G401 (cell line): ENCODE measurements around the gene OR51B2. TPM values are rescaled to one million over a fixed set of nuclear protein-coding genes. Genes with fewer than 3 reads are reported as not detected.
"Not testable (repeated sequence)": the region's sequence is repeated elsewhere in the genome, so short reads cannot be mapped to it uniquely, and the experiment has no call there.

ENCODE experiments used
- DNase-seq: peaks from one replicate; pipeline ENCODE4 v3.0.0-alpha.2; 2015; ENCODE audit warnings: low spot score
- in situ Hi-C: cut with HindIII; loops from 2 replicates; pipeline ENCODE4 v1.10.0; 2016; ENCODE audit warnings: low sequenced_read_pairs, mixed read lengths
- total RNA-seq: library from RNA; depleted of rRNA; stranded (reverse); fragments of >200 nt; shearing (Covaris generic); gene quantifications from 2 replicates; pipeline ENCODE4 v1.2.3, GENCODE V29; 2014

The OR51B2 gene
- total RNA-seq, 1 experiment from 2014 or later = not detected

- in situ Hi-C loops = no loop called here
- DNase-seq = no peak
Measured at GRCh38 chr11:5335170-5335569, 11.1 kb upstream of the OR51B2 start.

- in situ Hi-C loops = no loop called here
- DNase-seq = no peak
Measured at GRCh38 chr11:5317292-5317691, 6.8 kb downstream of the OR51B2 start.

DNA sequence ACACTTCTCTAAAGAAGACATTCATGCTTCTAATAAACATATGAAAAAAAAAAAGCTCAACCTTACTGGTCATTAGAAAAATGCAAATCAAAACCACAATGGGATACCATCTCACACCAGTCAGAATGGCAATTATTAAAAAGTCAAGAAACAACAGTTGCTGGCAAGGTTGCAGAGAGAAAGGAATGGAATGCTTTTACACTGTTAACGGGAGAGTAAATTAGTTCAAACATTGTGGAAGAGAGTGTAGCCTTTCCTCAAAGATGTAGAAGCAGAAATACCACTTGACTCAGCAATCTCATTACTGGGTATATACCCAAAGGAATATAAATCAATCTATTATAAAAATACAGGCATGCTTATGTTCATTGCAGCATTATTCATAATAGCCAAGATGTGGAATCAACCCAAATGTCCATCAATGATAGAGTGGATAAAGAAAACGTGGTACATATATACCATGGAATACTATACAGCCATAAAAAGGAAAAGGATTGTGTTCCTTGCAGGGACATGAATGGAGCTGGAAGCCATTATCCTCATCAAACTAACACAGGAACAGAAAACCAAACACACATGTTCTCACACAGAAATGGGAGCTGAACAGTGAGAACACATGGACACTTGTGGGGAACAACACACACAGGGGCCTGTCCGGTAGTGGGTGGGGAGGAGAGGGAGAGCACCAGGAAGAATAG, 10.6 kb downstream of the OR51B2 start:
- in situ Hi-C loops, DNase-seq: not testable (repeated sequence)

DNA sequence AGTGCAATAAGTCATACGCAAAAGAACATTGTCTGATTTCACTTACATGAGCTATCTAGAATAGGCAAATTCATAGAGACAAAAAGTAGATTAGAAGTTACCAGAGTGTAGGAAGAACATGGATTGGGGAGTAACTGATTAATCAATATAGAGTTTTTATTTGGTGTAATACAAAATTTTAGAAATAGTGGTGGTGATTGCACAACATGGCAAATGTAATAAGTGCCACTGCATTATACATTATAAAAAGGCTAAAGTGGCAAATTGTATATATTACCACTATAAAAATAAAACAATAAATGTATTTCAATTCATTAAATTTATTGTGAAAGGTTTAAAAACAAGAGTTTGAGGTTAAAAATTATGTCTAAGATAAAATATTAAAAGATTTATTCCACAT, 13.7 kb downstream of the OR51B2 start:
- in situ Hi-C loops = no loop called here
- DNase-seq = no peak

GRCh38 chr11:5307256-5308019, 16.7 kb downstream of the OR51B2 start:
- in situ Hi-C loops = no loop called here
- no peak for DNase-seq

DNA sequence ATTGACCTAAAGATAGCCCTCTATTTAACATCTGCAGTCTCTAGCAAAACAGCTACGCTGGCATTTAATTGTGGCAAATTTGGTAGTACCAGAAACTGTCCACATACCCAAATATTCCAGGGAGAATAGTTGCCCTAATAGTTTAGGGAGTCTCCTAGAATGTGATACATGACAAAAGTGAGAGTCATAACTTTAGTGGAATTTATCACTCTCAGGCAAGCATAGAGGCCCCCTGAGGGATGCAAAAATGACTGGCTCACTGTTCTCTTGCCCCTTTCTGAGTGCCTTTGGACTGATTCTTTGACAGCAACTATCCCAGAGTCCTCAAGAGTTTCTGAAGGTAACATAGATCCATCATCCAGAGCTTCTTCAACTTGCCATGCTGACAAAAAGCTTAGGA, 20.1 kb downstream of the OR51B2 start:
- no peak for DNase-seq
- in situ Hi-C loops = no loop called here

DNA sequence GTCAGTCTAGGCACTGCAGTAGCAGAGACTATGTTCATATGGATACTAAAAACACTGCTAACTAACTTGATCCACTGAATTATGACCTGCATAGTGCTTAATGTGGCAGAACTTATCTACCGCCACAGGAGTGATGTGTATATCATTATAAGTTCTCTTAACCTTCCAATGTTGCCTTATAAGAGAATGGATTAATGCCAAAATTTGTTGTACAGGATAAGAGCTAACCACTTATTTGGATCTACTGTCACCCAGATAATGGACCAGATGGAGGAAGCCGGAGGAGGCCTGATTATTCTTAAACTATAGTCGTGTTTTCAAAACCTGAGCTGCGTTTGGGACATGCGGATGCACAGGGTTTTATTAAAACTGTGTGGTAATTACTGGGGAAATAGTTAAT, 20.5 kb downstream of the OR51B2 start:
- in situ Hi-C loops = no loop called here

GRCh38 chr11:5301846-5302245, 22.3 kb downstream of the OR51B2 start, which contains the start of gene OR51B4:
OR51B4 (minus strand) TSS chr11:5301946; CDS start chr11:5301946, 0 bp downstream.
- in situ Hi-C loops = no loop called here

More for the DNA sequence above, 20.5 kb downstream of the OR51B2 start:
- DNase-seq = peak; percentile 46

GRCh38 chr11:5300251-5300650, 23.8 kb downstream of the OR51B2 start:
- DNase-seq = no peak
- in situ Hi-C loops = no loop called here

More at GRCh38 chr11:5301846-5302245, 22.3 kb downstream of the OR51B2 start, which contains the start of gene OR51B4:
- no peak for DNase-seq

- DNase-seq = no peak
- in situ Hi-C loops = no loop called here
Measured at GRCh38 chr11:5298451-5298850, 25.6 kb downstream of the OR51B2 start.

DNA sequence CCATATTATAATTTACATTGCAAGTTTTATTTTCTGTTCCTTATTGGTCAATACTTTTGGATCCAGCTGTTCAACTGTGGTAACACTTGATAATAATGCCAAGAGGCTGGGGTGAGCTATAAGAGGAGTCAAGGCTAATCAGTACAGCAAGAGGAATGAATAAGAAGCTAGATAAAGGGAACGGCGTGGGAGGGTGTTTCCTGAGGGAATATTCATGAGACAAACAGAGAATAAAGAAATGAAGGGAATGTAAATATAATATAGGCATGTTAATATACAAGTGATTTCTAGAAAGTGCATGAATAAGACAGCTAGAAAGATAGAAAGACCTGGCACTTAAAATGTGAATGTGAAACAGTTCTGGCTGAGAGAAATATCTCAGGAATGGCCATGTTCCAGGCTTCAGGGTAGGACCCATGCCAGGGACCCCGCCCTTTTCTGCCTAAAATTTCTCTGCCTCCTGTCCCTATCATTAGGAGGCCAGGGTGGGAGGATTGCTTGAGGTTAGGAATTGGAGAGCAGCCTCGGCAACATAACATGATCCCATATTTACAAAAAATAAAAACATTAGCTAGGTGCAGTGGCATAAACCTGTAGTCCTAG, 26.3 kb downstream of the OR51B2 start:
- in situ Hi-C loops = no loop called here
- DNase-seq = no peak

DNA sequence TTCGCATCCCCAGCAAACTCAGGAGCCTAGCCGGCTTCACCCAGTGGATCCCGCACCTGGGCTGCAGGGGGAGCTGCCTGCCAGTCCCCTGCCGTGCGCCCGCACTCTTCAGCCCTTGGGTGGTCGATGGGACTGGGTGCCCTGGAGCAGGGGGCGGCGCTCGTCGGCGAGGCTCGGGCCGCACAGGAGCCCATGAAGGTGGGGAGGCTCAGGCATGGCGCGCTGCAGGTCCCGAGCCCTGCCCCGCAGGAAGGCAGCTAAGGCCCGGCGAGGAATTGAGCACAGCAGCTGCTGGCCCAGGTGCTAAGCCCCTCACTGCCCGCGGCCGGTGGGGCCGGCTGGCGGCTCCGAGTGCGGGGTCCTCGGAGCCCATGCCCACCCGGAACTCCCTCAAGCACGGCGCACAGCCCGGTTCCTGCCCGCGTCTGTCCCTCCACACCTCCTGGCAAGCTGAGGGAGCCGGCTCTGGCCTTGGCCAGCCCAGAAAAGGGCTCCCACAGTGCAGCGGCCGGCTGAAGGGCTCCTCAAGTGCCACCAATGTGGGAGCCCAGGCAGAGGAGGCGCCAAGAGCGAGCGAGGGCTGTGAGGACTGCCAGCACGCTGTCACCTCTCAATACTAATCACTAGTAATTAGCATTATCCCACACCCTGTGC, 29.6 kb downstream of the OR51B2 start:
- DNase-seq, in situ Hi-C loops: not testable (repeated sequence)

DNA sequence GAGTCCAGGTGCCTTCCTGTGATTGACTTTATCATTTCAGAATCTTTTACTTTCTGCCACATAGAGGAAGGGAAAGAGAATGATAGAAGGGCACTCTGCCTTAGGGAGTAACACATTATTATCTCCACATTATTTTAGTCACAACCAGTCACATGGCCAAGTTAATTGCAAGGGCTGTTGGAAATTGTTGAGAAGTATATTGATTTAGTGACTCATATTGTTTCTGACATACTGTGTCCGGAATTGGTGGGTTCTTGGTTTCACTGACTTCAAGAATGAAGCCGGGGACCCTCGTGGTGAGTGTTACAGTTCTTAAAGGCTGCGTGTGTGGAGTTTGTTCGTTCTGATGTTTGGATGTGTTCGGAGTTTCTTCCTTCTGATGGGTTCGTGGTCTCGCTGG, 31.1 kb downstream of the OR51B2 start:
- in situ Hi-C loops = no loop called here
- DNase-seq = no peak

DNA sequence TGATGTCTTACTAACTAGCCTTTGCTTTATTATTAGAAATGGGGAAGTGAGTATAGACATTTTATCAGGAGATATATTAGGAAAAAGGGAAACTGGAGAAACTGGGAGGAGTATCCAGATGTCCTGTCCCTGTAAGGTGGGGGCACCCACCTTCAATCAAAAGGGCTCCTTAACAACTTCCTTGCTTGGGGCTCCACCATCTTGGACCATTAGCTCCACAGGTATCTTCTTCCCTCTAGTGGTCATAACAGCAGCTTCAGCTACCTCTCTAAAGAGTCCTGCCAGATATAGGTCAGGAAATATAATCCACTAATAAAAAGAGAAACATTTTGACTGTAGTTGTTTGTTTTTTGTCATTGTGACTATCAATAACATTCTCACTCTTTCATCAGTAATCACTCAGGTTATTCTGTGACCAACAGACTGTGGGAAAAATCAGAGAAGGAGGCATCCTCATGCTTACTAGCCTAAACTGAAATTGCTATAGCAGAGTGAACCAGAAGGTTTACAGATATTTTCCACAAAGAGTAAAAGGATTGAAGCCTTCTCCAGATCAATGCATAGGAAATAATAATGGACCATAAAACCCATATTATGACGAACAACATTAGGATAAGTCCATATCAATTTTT, 32.8 kb downstream of the OR51B2 start:
- in situ Hi-C loops = no loop called here
- no peak for DNase-seq

DNA sequence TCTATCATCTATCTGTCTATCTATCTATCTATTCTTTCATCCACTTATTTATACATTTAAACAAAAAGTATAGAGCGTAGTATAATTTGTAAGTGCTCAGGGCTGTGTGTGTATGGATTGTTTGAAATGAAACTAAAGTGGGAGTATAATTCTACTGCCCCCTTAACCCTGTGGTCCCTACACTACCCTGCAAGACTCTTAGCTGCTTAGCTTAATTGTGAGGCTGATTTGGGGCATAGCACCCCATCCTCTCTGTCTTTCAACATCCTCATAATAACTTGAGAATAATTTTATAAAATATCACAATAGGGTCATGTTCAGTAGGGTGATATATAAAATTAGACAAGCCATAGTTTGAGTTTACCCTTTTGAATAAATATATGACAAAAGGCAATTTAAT, 34.0 kb downstream of the OR51B2 start:
- in situ Hi-C loops = no loop called here
- no peak for DNase-seq

DNA sequence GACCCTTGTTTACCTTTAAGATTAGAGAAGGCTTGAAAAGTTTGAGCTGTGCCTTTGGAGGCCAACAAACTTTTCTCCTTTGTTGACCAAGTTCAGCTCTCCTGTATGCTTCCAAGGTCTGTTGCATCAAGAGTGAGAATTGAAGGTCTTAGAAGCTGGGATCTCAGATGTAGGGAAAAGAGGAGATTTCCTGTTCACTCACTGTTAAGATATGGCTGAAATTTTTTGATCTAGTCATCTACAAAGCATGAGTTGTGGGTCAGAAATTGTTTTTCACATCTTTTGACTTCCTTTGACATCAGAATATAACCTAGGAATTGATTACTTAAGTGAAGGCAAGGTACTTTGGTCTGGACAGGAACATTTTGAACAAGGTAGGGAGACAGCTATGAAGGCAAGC, 34.4 kb downstream of the OR51B2 start:
- in situ Hi-C loops = no loop called here
- no peak for DNase-seq

DNA sequence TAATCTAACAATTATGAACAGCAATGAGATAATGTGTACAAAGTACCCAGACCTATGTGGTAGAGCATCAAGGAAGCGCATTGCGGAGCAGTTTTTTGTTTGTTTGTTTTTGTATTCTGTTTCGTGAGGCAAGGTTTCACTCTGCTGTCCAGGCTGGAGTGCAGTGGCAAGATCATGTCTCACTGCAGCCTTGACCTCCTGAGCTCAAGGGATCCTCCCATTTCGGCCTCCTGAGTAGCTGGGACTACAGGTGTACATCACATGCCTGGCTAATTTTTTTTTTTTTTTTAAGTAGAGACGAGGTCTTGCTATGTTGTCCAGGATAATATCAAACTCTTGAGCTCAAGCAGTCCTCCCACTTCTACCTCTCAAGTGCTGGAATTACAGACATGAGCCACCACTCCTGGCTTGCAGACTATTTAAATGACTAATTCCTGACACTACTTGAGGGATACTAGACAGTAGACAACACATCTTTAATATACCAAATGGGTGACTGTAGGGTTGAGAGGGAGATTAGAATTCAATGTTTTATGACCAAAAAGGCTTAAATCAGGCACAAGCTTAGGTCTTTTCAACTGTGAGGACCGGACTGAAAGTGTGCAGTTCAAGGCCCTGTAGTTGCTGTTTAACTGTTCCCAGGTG, 35.1 kb downstream of the OR51B2 start:
- in situ Hi-C loops = no loop called here
- DNase-seq = no peak

GRCh38 chr11:5288108-5288905, 35.8 kb downstream of the OR51B2 start:
- DNase-seq = no peak
- in situ Hi-C loops = no loop called here
